ENCODE data around the gene BGLAP. TPM values are rescaled to one million over a fixed set of nuclear protein-coding genes. Genes with fewer than 3 reads are reported as not detected.

The BGLAP gene
- total and polyA plus RNA-seq, 2 donors = 0.42 to 0.68 TPM

GRCh38 chr1:156281693-156282478 lies 39.9 kb downstream of the BGLAP start:
- Histone ChIP-seq H3K4me1 (ENCODE audit: insufficient read depth) (no peaks in the 10 kb centered on the region), H3K27ac (ENCODE audit: low read depth) (peak overlapping the region; percentile 44), H3K4me3 (ENCODE audit: low read depth, low read length) (peak overlapping the region; percentile 91), H3K36me3 (ENCODE audit: insufficient read depth) (no peaks in the 10 kb centered on the region)
- WGBS = 9% methylated on average over 22 of the region's 22 CpGs
- DNase-seq (ENCODE audit: extremely low spot score) = no peak

GRCh38 chr1:156282479-156283222 lies 40.7 kb downstream of the BGLAP start, which contains the start of gene SMG5:
TSS of gene SMG5 (minus strand) at chr1:156282825. CDS start at chr1:156282680, 145 bp downstream.
- DNase-seq (ENCODE audit: extremely low spot score) = peak; percentile 98
- peak within 1 kb of the TSS; percentile 93 for H3K27ac ChIP-seq (ENCODE audit: low read depth)
- H3K4me1 ChIP-seq (ENCODE audit: insufficient read depth) = no peaks in the 10 kb centered on the region
- H3K36me3 ChIP-seq (ENCODE audit: insufficient read depth) = no peaks in the 10 kb centered on the region
- under 1% methylated on average over 50 of the region's 50 CpGs for WGBS
- H3K4me3 ChIP-seq (ENCODE audit: low read depth, low read length) = peak within 1 kb of the TSS; percentile 91

GRCh38 chr1:156283521-156283920 lies 41.5 kb downstream of the BGLAP start:
- no peaks in the 10 kb centered on the region for H3K36me3 ChIP-seq (ENCODE audit: insufficient read depth)
- H3K4me1 ChIP-seq (ENCODE audit: insufficient read depth) = no peaks in the 10 kb centered on the region
- peak overlapping the region; percentile 91 for H3K4me3 ChIP-seq (ENCODE audit: low read depth, low read length)
- DNase-seq (ENCODE audit: extremely low spot score) = no peak
- WGBS = 83% methylated on average over 1 of the region's 1 CpG
- H3K27ac ChIP-seq (ENCODE audit: low read depth) = no peak overlapping the region

GRCh38 chr1:156284112-156284511 lies 42.1 kb downstream of the BGLAP start, which contains the start of gene TMEM79:
TSS of gene TMEM79 (plus strand) at chr1:156284325. CDS start at chr1:156285227, 902 bp downstream.
- Histone ChIP-seq H3K4me3 (ENCODE audit: low read depth, low read length) (peak within 1 kb of the TSS; percentile 91), H3K27ac (ENCODE audit: low read depth) (peak within 1 kb of the TSS; percentile 5), H3K4me1 (ENCODE audit: insufficient read depth) (no peaks in the 10 kb centered on the region), H3K36me3 (ENCODE audit: insufficient read depth) (no peaks in the 10 kb centered on the region)
- no peak for DNase-seq (ENCODE audit: extremely low spot score)
- 85% methylated on average over 7 of the region's 7 CpGs for WGBS

GRCh38 chr1:156284757-156285156 lies 42.8 kb downstream of the BGLAP start:
- Histone ChIP-seq H3K4me1 (ENCODE audit: insufficient read depth) (no peaks in the 10 kb centered on the region), H3K36me3 (ENCODE audit: insufficient read depth) (no peaks in the 10 kb centered on the region), H3K27ac (ENCODE audit: low read depth) (no peak overlapping the region), H3K4me3 (ENCODE audit: low read depth, low read length) (no peak overlapping the region)
- DNase-seq (ENCODE audit: extremely low spot score) = no peak
- WGBS = 77% methylated on average over 4 of the region's 4 CpGs

- no peaks in the 10 kb centered on the region for H3K4me1 ChIP-seq (ENCODE audit: insufficient read depth)
- H3K27ac ChIP-seq (ENCODE audit: low read depth) = no peak overlapping the region
- H3K4me3 ChIP-seq (ENCODE audit: low read depth, low read length) = no peak overlapping the region
- no peak for DNase-seq (ENCODE audit: extremely low spot score)
- H3K36me3 ChIP-seq (ENCODE audit: insufficient read depth) = no peaks in the 10 kb centered on the region
- WGBS = 95% methylated on average over 21 of the region's 21 CpGs
Observed at GRCh38 chr1:156285437-156285836, 43.5 kb downstream of the BGLAP start.

- no peaks in the 10 kb centered on the region for H3K4me1 ChIP-seq (ENCODE audit: insufficient read depth)
- WGBS = 96% methylated on average over 8 of the region's 8 CpGs
Observed at GRCh38 chr1:156286061-156286460, 44.1 kb downstream of the BGLAP start.

GRCh38 chr1:156289857-156290256 lies 47.9 kb downstream of the BGLAP start:
- Histone ChIP-seq H3K4me3 (ENCODE audit: low read depth, low read length) (no peak overlapping the region), H3K4me1 (ENCODE audit: insufficient read depth) (peaks cover under 1% of the 10 kb centered on the region), H3K27ac (ENCODE audit: low read depth) (no peak overlapping the region), H3K36me3 (ENCODE audit: insufficient read depth) (no peaks in the 10 kb centered on the region)
- no peak for DNase-seq (ENCODE audit: extremely low spot score)

More at GRCh38 chr1:156286061-156286460, 44.1 kb downstream of the BGLAP start:
- no peak for DNase-seq (ENCODE audit: extremely low spot score)
- no peaks in the 10 kb centered on the region for H3K36me3 ChIP-seq (ENCODE audit: insufficient read depth)
- H3K27ac ChIP-seq (ENCODE audit: low read depth) = no peak overlapping the region
- H3K4me3 ChIP-seq (ENCODE audit: low read depth, low read length) = no peak overlapping the region

- H3K27ac ChIP-seq (ENCODE audit: low read depth) = peak overlapping the region; percentile 88
- peak overlapping the region; percentile 47 for H3K4me3 ChIP-seq (ENCODE audit: low read depth, low read length)
- DNase-seq (ENCODE audit: extremely low spot score) = no peak
- H3K4me1 ChIP-seq (ENCODE audit: insufficient read depth) = peaks cover 3% of the 10 kb centered on the region
- WGBS = 10% methylated on average over 37 of the region's 37 CpGs
- no peaks in the 10 kb centered on the region for H3K36me3 ChIP-seq (ENCODE audit: insufficient read depth)
Observed at GRCh38 chr1:156291226-156292061, 49.5 kb downstream of the BGLAP start.

Small RNA genes within 50 kb of the gene (small RNA-seq; reads per million reads assigned to genes)
- gene RF00568 = not detected

Other genes with a start within 250 kb of the BGLAP start
- gene SSR2, start 221.2 kb upstream of the BGLAP start, total RNA-seq = 213 TPM
- 252 TPM for gene SSR2, start 221.2 kb upstream of the BGLAP start, polyA plus RNA-seq
- gene UBQLN4, start 188.4 kb upstream of the BGLAP start, total RNA-seq = 13.2 TPM
- gene UBQLN4, start 188.4 kb upstream of the BGLAP start, polyA plus RNA-seq = 30.3 TPM
- gene LAMTOR2, start 187.4 kb upstream of the BGLAP start, total RNA-seq = 28.9 TPM
- gene LAMTOR2, start 187.4 kb upstream of the BGLAP start, polyA plus RNA-seq = 91.1 TPM
- 11.9 TPM for gene RAB25, start 181.0 kb upstream of the BGLAP start, total RNA-seq
- gene RAB25, start 181.0 kb upstream of the BGLAP start, polyA plus RNA-seq = 28.2 TPM
- 7.2 TPM for gene MEX3A, start 159.7 kb upstream of the BGLAP start, total RNA-seq
- 0.76 TPM for gene MEX3A, start 159.7 kb upstream of the BGLAP start, polyA plus RNA-seq
- gene LMNA, start 127.5 kb upstream of the BGLAP start, total RNA-seq = 224 TPM
- 306 TPM for gene LMNA, start 127.5 kb upstream of the BGLAP start, polyA plus RNA-seq
- 7.3 TPM for gene SEMA4A, start 88.6 kb upstream of the BGLAP start, total RNA-seq
- 7.0 TPM for gene SEMA4A, start 88.6 kb upstream of the BGLAP start, polyA plus RNA-seq
- gene SLC25A44, start 48.1 kb upstream of the BGLAP start, total RNA-seq = 5.7 TPM
- 13.9 TPM for gene SLC25A44, start 48.1 kb upstream of the BGLAP start, polyA plus RNA-seq
- gene PMF1, start 29.2 kb upstream of the BGLAP start, total RNA-seq = 36.9 TPM
- 65.6 TPM for gene PMF1, start 29.2 kb upstream of the BGLAP start, polyA plus RNA-seq
- 0.79 TPM for gene PAQR6, start 5.9 kb downstream of the BGLAP start, total RNA-seq
- gene PAQR6, start 5.9 kb downstream of the BGLAP start, polyA plus RNA-seq = 1.5 TPM
- gene SMG5, start 40.6 kb downstream of the BGLAP start, total RNA-seq = 33.3 TPM
- gene SMG5, start 40.6 kb downstream of the BGLAP start, polyA plus RNA-seq = 47.3 TPM
- 3.2 TPM for gene TMEM79, start 42.1 kb downstream of the BGLAP start, total RNA-seq
- gene TMEM79, start 42.1 kb downstream of the BGLAP start, polyA plus RNA-seq = 6.3 TPM
- 25.9 TPM for gene GLMP, start 53.5 kb downstream of the BGLAP start, total RNA-seq
- 41.3 TPM for gene GLMP, start 53.5 kb downstream of the BGLAP start, polyA plus RNA-seq
- not detected for gene VHLL, start 57.1 kb downstream of the BGLAP start, total RNA-seq
- gene VHLL, start 57.1 kb downstream of the BGLAP start, polyA plus RNA-seq = not detected
- gene CCT3, start 96.1 kb downstream of the BGLAP start, total RNA-seq = 169 TPM
- gene CCT3, start 96.1 kb downstream of the BGLAP start, polyA plus RNA-seq = 178 TPM
- gene TSACC, start 96.3 kb downstream of the BGLAP start, total RNA-seq = not detected
- gene TSACC, start 96.3 kb downstream of the BGLAP start, polyA plus RNA-seq = 0.28 TPM
- gene RHBG, start 127.0 kb downstream of the BGLAP start, total RNA-seq = not detected
- 0.86 TPM for gene RHBG, start 127.0 kb downstream of the BGLAP start, polyA plus RNA-seq

Measured in urinary bladder (tissue), 4 donors.